HepG2 (cell line): ENCODE results near the gene NEURL1B. TPM values are rescaled to one million over a fixed set of nuclear protein-coding genes. Genes with fewer than 3 reads are reported as not detected.
A peak's percentile ranks its signal among the peaks of the same experiment; 100 is the strongest.

Experiments used
- AGO1 ChIP-seq: fragments of 200-400 bp; formaldehyde crosslinking; IDR thresholded peaks from 2 replicates; pipeline ENCODE4 v1.6.1; 2017; ENCODE audit warnings: mild to moderate bottlenecking, low read depth, low read length, moderate library complexity; ENCODE audit not compliant: poor library complexity, severe bottlenecking
- ARID3A ChIP-seq: IDR thresholded peaks from 2 replicates; pipeline ENCODE4 v1.6.1; 2012; ENCODE audit warnings: low read depth, low read length, improper control_type of control experiment
- ATAD3A ChIP-seq: sonication (generic); formaldehyde crosslinking; IDR thresholded peaks from 2 replicates; pipeline ENCODE4 v1.4.0; 2020; ENCODE audit warnings: missing genetic modification reagents
- CBX5 ChIP-seq: sonication (generic); formaldehyde crosslinking; IDR thresholded peaks from 2 replicates; pipeline ENCODE4 v1.4.0; 2020; ENCODE audit warnings: missing genetic modification reagents, borderline replicate concordance
- CENPBD1 ChIP-seq: sonication (generic); formaldehyde crosslinking; IDR thresholded peaks from 2 replicates; pipeline ENCODE4 v1.8.0; 2022; ENCODE audit warnings: missing genetic modification reagents, low read depth, mild to moderate bottlenecking, borderline replicate concordance
- CENPT ChIP-seq: sonication (generic); formaldehyde crosslinking; IDR thresholded peaks from 2 replicates; pipeline ENCODE4 v1.8.0; 2022; ENCODE audit warnings: low read depth, mild to moderate bottlenecking, moderate library complexity, missing genetic modification reagents
- GTF2F1 ChIP-seq: fragments of 150-350 bp; IDR thresholded peaks from 2 replicates; pipeline ENCODE4 v1.6.1; 2014; ENCODE audit warnings: low read length
- HMGA1 ChIP-seq: sonication (generic); formaldehyde crosslinking; conservative IDR thresholded peaks from 2 replicates; pipeline ENCODE4 v1.4.0; 2020; ENCODE audit warnings: missing genetic modification reagents
- MEF2D ChIP-seq: sonication (generic); formaldehyde crosslinking; IDR thresholded peaks from 2 replicates; pipeline ENCODE4 v1.5.1; 2020; ENCODE audit warnings: mild to moderate bottlenecking, missing genetic modification reagents
- MNT ChIP-seq: fragments of 450-650 bp; IDR thresholded peaks from 2 replicates; pipeline ENCODE4 v1.6.1; 2016
- NONO ChIP-seq, 2 experiments: fragments of 450-650 bp in 1 of 2; sonication (generic) in 1 of 2; formaldehyde crosslinking in 1 of 2; IDR thresholded peaks in 1 of 2; conservative IDR thresholded peaks in 1 of 2; 2 replicates each; pipeline versions ENCODE4 v1.6.1 to v1.8.0; 2017 to 2022; ENCODE audit warnings: mild to moderate bottlenecking in 1 of 2, missing genetic modification reagents in 1 of 2, moderate library complexity in 1 of 2
- NR1H2 ChIP-seq: sonication (generic); formaldehyde crosslinking; IDR thresholded peaks from 2 replicates; pipeline ENCODE4 v1.8.1; 2022; ENCODE audit warnings: low read depth, missing genetic modification reagents, borderline replicate concordance
- PITX1 ChIP-seq: sonication (generic); formaldehyde crosslinking; IDR thresholded peaks from 2 replicates; pipeline ENCODE4 v1.5.1; 2020; ENCODE audit warnings: mild to moderate bottlenecking, missing genetic modification reagents
- SAP130 ChIP-seq: IDR thresholded peaks from 2 replicates; pipeline ENCODE4 v1.6.1; 2016; ENCODE audit warnings: low read depth
- SCMH1 ChIP-seq: sonication (generic); formaldehyde crosslinking; IDR thresholded peaks from 2 replicates; pipeline ENCODE4 v1.9.0; 2021; ENCODE audit warnings: missing genetic modification reagents, mild to moderate bottlenecking, borderline replicate concordance
- STAG1 ChIP-seq: sonication (generic); formaldehyde crosslinking; IDR thresholded peaks from 2 replicates; pipeline ENCODE4 v1.4.0; 2020; ENCODE audit warnings: missing genetic modification reagents
- TBX2 ChIP-seq: sonication (generic); formaldehyde crosslinking; IDR thresholded peaks from 2 replicates; pipeline ENCODE4 v1.5.0; 2020; ENCODE audit warnings: missing genetic modification reagents, mild to moderate bottlenecking, borderline replicate concordance
- ZC3H13 ChIP-seq: sonication (generic); formaldehyde crosslinking; IDR thresholded peaks from 2 replicates; pipeline ENCODE4 v1.8.1; 2023; ENCODE audit warnings: mild to moderate bottlenecking, missing genetic modification reagents, moderate library complexity
- ZNF30 ChIP-seq: sonication (generic); formaldehyde crosslinking; IDR thresholded peaks from 2 replicates; pipeline ENCODE4 v1.5.0; 2020; ENCODE audit warnings: mild to moderate bottlenecking, missing genetic modification reagents
- ZNF383 ChIP-seq: sonication (generic); formaldehyde crosslinking; IDR thresholded peaks from 2 replicates; pipeline ENCODE4 v1.4.0; 2020; ENCODE audit warnings: missing genetic modification reagents, mild to moderate bottlenecking, borderline replicate concordance
- ZNF589 ChIP-seq: sonication (generic); formaldehyde crosslinking; conservative IDR thresholded peaks from 2 replicates; pipeline ENCODE4 v1.8.0; 2022; ENCODE audit warnings: mild to moderate bottlenecking, moderate library complexity, missing genetic modification reagents
- ZSCAN21 ChIP-seq: sonication (generic); formaldehyde crosslinking; IDR thresholded peaks from 2 replicates; pipeline ENCODE4 v1.8.0; 2022; ENCODE audit warnings: mild to moderate bottlenecking, missing genetic modification reagents, moderate library complexity, borderline replicate concordance
- ZUFSP ChIP-seq: sonication (generic); formaldehyde crosslinking; IDR thresholded peaks from 2 replicates; pipeline ENCODE4 v1.9.0; 2021; ENCODE audit warnings: missing genetic modification reagents, mild to moderate bottlenecking, borderline replicate concordance
- polyA plus RNA-seq, 8 experiments: library from polyadenylated mRNA; depleted of rRNA in 3 of 8; stranded (reverse) in 7 of 8; unstranded in 1 of 8; fragments of >200 nt; fragmentation: Illumina TruSeq in 4 of 8; extraction: Trizol in 4 of 8; gene quantifications; 2 replicates each; pipeline versions ENCODE4 v1.2.1 to v1.2.3, GENCODE V29; 2011 to 2016; ENCODE audit warnings: low read depth in 4 of 8, missing spikeins in 1 of 8, mixed read lengths in 1 of 8; ENCODE audit not compliant: insufficient read depth in 1 of 8
- total RNA-seq, 5 experiments: library from RNA; depleted of rRNA; stranded (reverse); fragments of >200 nt; fragmentation: Illumina TruSeq; extraction: Trizol; gene quantifications; 2 replicates each; pipeline ENCODE4 v1.2.3, GENCODE V29; 2016; ENCODE audit warnings: low read depth in 1 of 5
- TF ChIP-seq, protein P1 (sequence below): IDR thresholded peaks from 2 replicates; pipeline ENCODE4 v1.6.1; 2012; ENCODE audit warnings: inconsistent platforms

NEURL1B gene
- total and polyA plus RNA-seq, 2 of the 13 experiments (the other 11 are each of a cell fraction or from before 2014, with no cell fraction given): 0.09 to 0.13 TPM

DNA sequence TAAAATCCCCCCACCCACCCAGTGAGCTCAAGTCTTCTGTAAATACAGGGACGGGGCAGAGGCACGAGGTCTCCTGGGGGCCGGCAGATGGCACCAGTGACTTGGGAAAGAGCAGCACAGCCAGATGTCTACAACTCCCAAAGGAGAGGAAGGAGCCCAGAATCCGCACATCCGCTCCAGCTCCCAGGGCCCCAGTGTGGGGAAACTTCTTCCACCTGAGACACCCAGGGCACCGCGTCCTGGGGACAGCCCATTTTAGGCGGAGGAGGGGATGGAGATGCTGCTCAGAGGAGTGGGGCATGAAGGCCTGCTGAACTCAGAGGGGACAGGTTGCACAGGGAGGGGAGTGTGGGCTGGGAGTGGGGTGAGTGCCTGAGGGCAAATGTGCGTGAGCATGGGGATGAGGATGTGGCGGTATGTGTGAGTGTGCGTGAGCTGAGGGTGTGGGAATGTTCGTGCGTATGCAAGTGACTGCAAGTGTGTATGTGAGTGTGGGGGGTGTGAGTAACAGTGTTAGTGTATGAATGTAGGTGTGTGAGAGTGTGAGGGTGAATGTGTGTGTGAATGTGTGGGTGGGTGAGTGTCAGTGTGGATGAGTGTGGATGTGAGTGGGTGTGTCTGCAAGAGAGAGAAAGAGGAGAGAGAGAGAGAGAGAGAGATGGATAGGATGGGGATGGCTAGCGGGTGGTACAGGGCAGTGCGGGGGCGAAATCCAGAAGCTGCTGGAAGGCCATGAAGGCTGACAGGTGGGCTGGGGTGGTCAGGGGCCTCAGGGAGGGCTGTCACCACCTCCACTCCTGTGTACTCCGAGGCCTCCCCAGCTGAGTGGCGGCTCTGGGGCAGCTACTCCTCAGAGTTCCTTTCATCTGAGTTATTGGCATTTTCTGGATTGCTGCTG lies 66.5 kb downstream of the NEURL1B start (continued):
- TF ChIP-seq ZUFSP (CRISPR knock-in tag) (no peak), ARID3A (no peak), AGO1 (no peak), NONO (IDR thresholded peaks at IDR 0.05) (no peak), NONO (CRISPR knock-in tag; conservative IDR thresholded peaks at IDR 0.05) (no peak), HMGA1 (CRISPR knock-in tag) (no peak), SCMH1 (CRISPR knock-in tag) (no peak), ATAD3A (CRISPR knock-in tag) (no peak), CENPBD1 (CRISPR knock-in tag) (no peak), TBX2 (CRISPR knock-in tag) (no peak), ZSCAN21 (no peak), STAG1 (peak; percentile 96), ZNF383 (CRISPR knock-in tag) (no peak), ZNF30 (CRISPR knock-in tag) (no peak), CBX5 (CRISPR knock-in tag) (no peak), NR1H2 (CRISPR knock-in tag) (no peak), ZC3H13 (CRISPR knock-in tag) (no peak), MEF2D (CRISPR knock-in tag) (no peak), CENPT (CRISPR knock-in tag) (no peak), MNT (no peak), ZNF589 (CRISPR knock-in tag) (no peak), PITX1 (CRISPR knock-in tag) (0 out of 2 replicates have a peak, but pooled peaks have one; percentile 15), GTF2F1 (no peak), SAP130 (CRISPR knock-in tag) (peak; percentile 33; the same call in 1 of the 2 replicates)
- TF ChIP-seq, protein P1, sequence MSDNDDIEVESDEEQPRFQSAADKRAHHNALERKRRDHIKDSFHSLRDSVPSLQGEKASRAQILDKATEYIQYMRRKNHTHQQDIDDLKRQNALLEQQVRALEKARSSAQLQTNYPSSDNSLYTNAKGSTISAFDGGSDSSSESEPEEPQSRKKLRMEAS: peak; percentile 41; the same call in 1 of the 2 replicates
